Measurements from ENCODE around the gene MAP3K3. TPM values are rescaled to one million over a fixed set of nuclear protein-coding genes. Genes with fewer than 3 reads are reported as not detected.

Gene MAP3K3
- total RNA-seq, 1 experiment from 2014 or later: 24.3 TPM

DNA sequence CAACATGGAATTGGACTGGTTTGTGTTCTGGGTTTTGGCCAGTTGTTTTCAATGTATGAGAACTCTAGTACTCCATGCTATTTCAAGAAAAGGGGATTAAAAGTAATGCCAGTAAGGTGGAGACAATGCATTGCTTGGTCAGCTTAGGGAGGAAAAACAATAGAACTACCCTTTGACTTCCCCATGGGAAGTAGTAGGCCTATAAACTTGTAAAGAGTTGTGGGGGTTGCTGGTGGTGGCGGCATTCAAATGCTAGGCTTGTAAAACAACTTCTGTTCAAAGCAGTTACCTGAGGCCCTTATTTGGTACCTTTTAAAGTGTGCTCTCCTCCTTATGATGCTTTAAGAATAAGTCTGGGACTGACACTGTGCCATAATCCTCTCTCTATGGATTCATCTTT is 9.4 kb downstream of the MAP3K3 start:
- no peak overlapping the region for H3K56ac ChIP-seq (ENCODE audit: insufficient read length, low read depth, low read length)
- H3K4ac ChIP-seq (ENCODE audit: low read depth, low read length): no peak overlapping the region
- TF ChIP-seq, protein P1, sequence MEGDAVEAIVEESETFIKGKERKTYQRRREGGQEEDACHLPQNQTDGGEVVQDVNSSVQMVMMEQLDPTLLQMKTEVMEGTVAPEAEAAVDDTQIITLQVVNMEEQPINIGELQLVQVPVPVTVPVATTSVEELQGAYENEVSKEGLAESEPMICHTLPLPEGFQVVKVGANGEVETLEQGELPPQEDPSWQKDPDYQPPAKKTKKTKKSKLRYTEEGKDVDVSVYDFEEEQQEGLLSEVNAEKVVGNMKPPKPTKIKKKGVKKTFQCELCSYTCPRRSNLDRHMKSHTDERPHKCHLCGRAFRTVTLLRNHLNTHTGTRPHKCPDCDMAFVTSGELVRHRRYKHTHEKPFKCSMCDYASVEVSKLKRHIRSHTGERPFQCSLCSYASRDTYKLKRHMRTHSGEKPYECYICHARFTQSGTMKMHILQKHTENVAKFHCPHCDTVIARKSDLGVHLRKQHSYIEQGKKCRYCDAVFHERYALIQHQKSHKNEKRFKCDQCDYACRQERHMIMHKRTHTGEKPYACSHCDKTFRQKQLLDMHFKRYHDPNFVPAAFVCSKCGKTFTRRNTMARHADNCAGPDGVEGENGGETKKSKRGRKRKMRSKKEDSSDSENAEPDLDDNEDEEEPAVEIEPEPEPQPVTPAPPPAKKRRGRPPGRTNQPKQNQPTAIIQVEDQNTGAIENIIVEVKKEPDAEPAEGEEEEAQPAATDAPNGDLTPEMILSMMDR (conservative IDR thresholded peaks at IDR 0.05): no peak
- no peaks in the 10 kb centered on the region for H3K27me3 Mint-ChIP-seq (ENCODE audit: low read depth)
- H2AK5ac ChIP-seq (ENCODE audit: insufficient read length, low read length): no peak overlapping the region
- H3K27ac ChIP-seq (ENCODE audit: insufficient read length, low read depth, low read length): peak overlapping the region; percentile 25
- no peak overlapping the region for H3K14ac ChIP-seq (ENCODE audit: insufficient read depth, low read length)
- no peaks in the 10 kb centered on the region for H3K9me3 ChIP-seq (ENCODE audit: control insufficient read depth, low read depth, low read length)
- no peaks in the 10 kb centered on the region for H3K9me3 Mint-ChIP-seq
- no peak overlapping the region for H2AFZ ChIP-seq (ENCODE audit: low read length)
- H2BK5ac ChIP-seq (ENCODE audit: insufficient read length, low read length): no peak overlapping the region
- no peak overlapping the region for H2BK20ac ChIP-seq (ENCODE audit: low read depth, low read length, poor library complexity, severe bottlenecking)
- no peak overlapping the region for H4K5ac ChIP-seq (ENCODE audit: insufficient read length, low read depth, low read length)
- H4K20me1 ChIP-seq (ENCODE audit: control insufficient read depth, insufficient read depth, insufficient read length): no peaks in the 10 kb centered on the region
- no peaks in the 10 kb centered on the region for H3K27me3 ChIP-seq (ENCODE audit: insufficient read depth, low read length)
- H3K36me3 Mint-ChIP-seq (ENCODE audit: insufficient read depth in 1 of 3, low read depth in 3 of 3): peaks cover 2 to 23% (median 12%) of the 10 kb centered on the region in 3 experiments; a peak in 6 of 7 replicates
- H2BK12ac ChIP-seq (ENCODE audit: insufficient read length, low read depth, low read length): no peak overlapping the region
- no peak overlapping the region for H3T11ph ChIP-seq (ENCODE audit: low read length)
- no peaks in the 10 kb centered on the region for H3K23me2 ChIP-seq (ENCODE audit: insufficient read length, low read depth, low read length, poor library complexity, severe bottlenecking)
- peak overlapping the region; percentile 4 to 54; a peak in 2 of 5 replicates for H3K4me3 Mint-ChIP-seq
- peaks cover 10% of the 10 kb centered on the region; the same call in 1 of the 2 replicates for H3K4me1 ChIP-seq (ENCODE audit: insufficient read depth, low read length)
- H2BK15ac ChIP-seq (ENCODE audit: low read depth, low read length): no peak overlapping the region
- peak overlapping the region; percentile 38 for H3K4me2 ChIP-seq (ENCODE audit: insufficient read depth, insufficient read length, low read length)
- H3K27ac Mint-ChIP-seq: peak overlapping the region; percentile 38 to 95 (median 74); a peak in 6 of 7 replicates
- H4K91ac ChIP-seq (ENCODE audit: insufficient read length, low read depth, low read length): no peak overlapping the region
- H3K4me1 Mint-ChIP-seq: peaks cover 49 to 54% of the 10 kb centered on the region in 2 experiments
- no peaks in the 10 kb centered on the region for H3K79me2 ChIP-seq (ENCODE audit: insufficient read depth, low read length)
- peak; percentile 46 for DNase-seq
- WGBS (ENCODE audit: extremely low coverage, insufficient read length, low lambda C conversion rate): no CpG with 5 or more reads among the region's 1 CpG
- H3K18ac ChIP-seq (ENCODE audit: insufficient read length, low read depth, low read length): no peak overlapping the region
- H2BK120ac ChIP-seq (ENCODE audit: low read depth, low read length, poor library complexity, severe bottlenecking): no peak overlapping the region
- peaks cover under 1% of the 10 kb centered on the region for H3K79me1 ChIP-seq (ENCODE audit: insufficient read depth, low read depth, low read length, poor library complexity, severe bottlenecking)
- H4K8ac ChIP-seq (replicated peaks; ENCODE audit: insufficient read length, low read depth, low read length): no peak overlapping the region
- no peak overlapping the region for H3K23ac ChIP-seq (ENCODE audit: insufficient read length, low read depth, low read length)
- no peak overlapping the region for H3K9ac ChIP-seq (ENCODE audit: extremely low read depth, insufficient read length, low read length)
